Type B pancreatic cell (in vitro differentiated cells): ENCODE results near the gene MMP3. TPM values are rescaled to one million over a fixed set of nuclear protein-coding genes. Genes with fewer than 3 reads are reported as not detected.

Source experiments
- DNase-seq: peaks from one replicate; pipeline ENCODE4 v3.0.0; 2021; ENCODE audit warnings: mixed read lengths; ENCODE audit not compliant: unreplicated experiment; ENCODE audit errors: extremely low spot score
- H3K27ac Mint-ChIP-seq: 2 replicates; pipeline ENCODE4 v1.8.0; 2021; ENCODE audit warnings: mild to moderate bottlenecking, mixed read lengths
- H3K27me3 Mint-ChIP-seq: 2 replicates; pipeline ENCODE4 v1.8.0; 2021; ENCODE audit warnings: mixed read lengths
- H3K36me3 Mint-ChIP-seq: 2 replicates; pipeline ENCODE4 v1.8.0; 2021; ENCODE audit warnings: mixed read lengths
- H3K4me1 Mint-ChIP-seq: one replicate; pipeline ENCODE4 v1.8.0; 2021; ENCODE audit warnings: mixed read lengths; ENCODE audit not compliant: unreplicated experiment
- H3K4me3 Mint-ChIP-seq: 2 replicates; pipeline ENCODE4 v1.8.0; 2021; ENCODE audit warnings: mild to moderate bottlenecking, mixed read lengths
- H3K9me3 Mint-ChIP-seq: 2 replicates; pipeline ENCODE4 v1.8.0; 2021; ENCODE audit warnings: mixed read lengths
- total RNA-seq: library from RNA; stranded (reverse); gene quantifications from 2 replicates; pipeline ENCODE4 v1.2.1, GENCODE V29; 2021; ENCODE audit warnings: low replicate concordance
- TF ChIP-seq, protein P1 (sequence below): fragments of 200-600 bp; sonication (generic); conservative IDR thresholded peaks from 2 replicates; pipeline ENCODE4 v1.5.0; 2021; ENCODE audit warnings: antibody characterized with exemption, mild to moderate bottlenecking

Gene MMP3
- total RNA-seq, 1 donor from 2014 or later, result not detected

DNA sequence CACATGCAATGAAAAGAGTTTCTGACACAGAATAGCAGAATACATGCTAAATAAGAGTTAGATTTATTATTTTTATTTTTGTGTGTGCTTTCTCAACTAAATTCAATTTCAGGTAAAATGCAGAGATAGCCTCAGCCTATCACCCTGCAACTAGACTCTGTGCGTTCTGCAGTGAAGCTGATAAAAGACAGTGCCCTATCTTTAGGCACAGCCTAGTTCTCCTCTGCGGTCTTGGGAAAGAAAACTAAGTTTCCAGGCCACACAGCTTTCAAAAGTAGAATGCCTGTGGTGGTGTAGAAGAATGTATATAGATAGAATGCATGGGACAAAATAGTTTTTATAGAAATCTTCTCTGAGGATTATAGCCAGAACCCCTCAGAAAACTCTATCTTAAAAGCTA lies 33.4 kb downstream of the MMP3 start:
- no peaks in the 10 kb centered on the region for H3K4me1 Mint-ChIP-seq
- no peak overlapping the region for H3K27ac Mint-ChIP-seq
- no peak overlapping the region for H3K4me3 Mint-ChIP-seq
- H3K36me3 Mint-ChIP-seq, result no peaks in the 10 kb centered on the region
- no peak for DNase-seq
- TF ChIP-seq, protein P1, sequence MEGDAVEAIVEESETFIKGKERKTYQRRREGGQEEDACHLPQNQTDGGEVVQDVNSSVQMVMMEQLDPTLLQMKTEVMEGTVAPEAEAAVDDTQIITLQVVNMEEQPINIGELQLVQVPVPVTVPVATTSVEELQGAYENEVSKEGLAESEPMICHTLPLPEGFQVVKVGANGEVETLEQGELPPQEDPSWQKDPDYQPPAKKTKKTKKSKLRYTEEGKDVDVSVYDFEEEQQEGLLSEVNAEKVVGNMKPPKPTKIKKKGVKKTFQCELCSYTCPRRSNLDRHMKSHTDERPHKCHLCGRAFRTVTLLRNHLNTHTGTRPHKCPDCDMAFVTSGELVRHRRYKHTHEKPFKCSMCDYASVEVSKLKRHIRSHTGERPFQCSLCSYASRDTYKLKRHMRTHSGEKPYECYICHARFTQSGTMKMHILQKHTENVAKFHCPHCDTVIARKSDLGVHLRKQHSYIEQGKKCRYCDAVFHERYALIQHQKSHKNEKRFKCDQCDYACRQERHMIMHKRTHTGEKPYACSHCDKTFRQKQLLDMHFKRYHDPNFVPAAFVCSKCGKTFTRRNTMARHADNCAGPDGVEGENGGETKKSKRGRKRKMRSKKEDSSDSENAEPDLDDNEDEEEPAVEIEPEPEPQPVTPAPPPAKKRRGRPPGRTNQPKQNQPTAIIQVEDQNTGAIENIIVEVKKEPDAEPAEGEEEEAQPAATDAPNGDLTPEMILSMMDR, result no peak
- H3K27me3 Mint-ChIP-seq, result no peaks in the 10 kb centered on the region
- no peaks in the 10 kb centered on the region for H3K9me3 Mint-ChIP-seq

DNA sequence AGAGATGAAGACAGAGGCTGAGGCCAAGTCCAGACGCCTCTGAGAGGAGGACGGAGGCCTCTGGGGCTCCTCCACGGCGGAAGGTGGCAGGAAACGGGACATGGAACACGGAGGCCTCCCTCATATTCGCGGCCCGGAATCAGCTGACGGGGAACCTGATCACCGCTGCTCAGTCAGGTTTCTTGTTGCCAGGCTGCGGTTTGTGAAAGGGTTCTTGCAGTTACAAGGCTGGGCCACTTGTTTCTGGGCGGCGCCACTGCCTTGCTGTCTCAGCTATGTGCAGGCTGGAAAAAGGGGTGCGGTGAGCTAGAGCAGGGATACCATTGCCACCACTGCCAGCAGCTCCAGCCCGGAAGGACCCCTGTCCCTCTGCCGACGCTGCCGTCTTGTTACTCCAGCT lies 35.5 kb downstream of the MMP3 start:
- TF ChIP-seq, protein P1, result peak; percentile 59
- Mint-ChIP-seq H3K4me3 (no peak overlapping the region), H3K27me3 (no peaks in the 10 kb centered on the region), H3K36me3 (no peaks in the 10 kb centered on the region), H3K27ac (no peak overlapping the region), H3K9me3 (no peaks in the 10 kb centered on the region), H3K4me1 (no peaks in the 10 kb centered on the region)
- no peak for DNase-seq

DNA sequence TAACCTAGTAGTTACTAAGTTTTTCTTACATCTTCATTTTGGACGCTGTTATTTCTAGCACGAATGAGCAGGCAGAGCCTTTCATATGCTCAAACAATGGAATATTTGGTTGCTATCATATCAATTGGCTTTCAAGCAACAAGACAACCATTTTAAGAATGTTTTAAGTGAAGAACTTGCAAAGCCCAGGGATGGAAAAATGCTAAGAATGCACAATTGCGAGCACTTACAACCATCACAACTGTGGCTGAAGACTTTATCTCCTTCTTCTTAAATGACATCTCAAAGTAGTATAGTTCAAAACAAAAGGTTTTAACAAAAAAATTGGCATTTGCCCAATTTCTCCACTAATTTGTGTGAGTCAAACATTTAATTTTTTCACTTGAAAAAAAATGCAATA lies 37.1 kb downstream of the MMP3 start:
- Mint-ChIP-seq H3K27me3 (no peaks in the 10 kb centered on the region), H3K36me3 (no peaks in the 10 kb centered on the region)

DNA sequence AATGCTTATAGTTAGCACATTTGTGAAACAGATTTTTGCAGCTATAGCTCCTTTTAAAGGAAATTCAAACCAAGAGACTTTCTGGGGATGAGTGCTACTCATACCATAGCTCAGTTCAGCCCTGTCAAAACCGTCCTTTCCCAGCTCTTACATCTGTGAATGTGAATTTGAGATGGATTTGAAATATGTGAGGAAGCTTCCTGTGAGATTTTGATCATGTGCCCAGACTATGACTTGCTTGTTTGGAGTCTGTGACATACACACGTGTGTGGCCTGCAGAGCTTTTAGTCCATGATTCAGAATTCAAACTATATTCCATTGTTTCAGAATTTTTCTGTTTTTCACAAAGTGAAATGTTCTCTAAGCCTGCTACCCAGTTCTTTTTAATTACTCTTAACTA lies 41.1 kb downstream of the MMP3 start:
- DNase-seq, result no peak
- no peaks in the 10 kb centered on the region for H3K9me3 Mint-ChIP-seq
- H3K4me1 Mint-ChIP-seq, result no peaks in the 10 kb centered on the region
- no peak overlapping the region for H3K4me3 Mint-ChIP-seq
- H3K27ac Mint-ChIP-seq, result no peak overlapping the region
- no peaks in the 10 kb centered on the region for H3K27me3 Mint-ChIP-seq
- TF ChIP-seq, protein P1, result no peak
- H3K36me3 Mint-ChIP-seq, result no peaks in the 10 kb centered on the region

More for the DNA sequence above, 37.1 kb downstream of the MMP3 start:
- no peak overlapping the region for H3K27ac Mint-ChIP-seq
- DNase-seq, result no peak
- no peak overlapping the region for H3K4me3 Mint-ChIP-seq
- TF ChIP-seq, protein P1, result no peak
- no peaks in the 10 kb centered on the region for H3K9me3 Mint-ChIP-seq
- H3K4me1 Mint-ChIP-seq, result no peaks in the 10 kb centered on the region

DNA sequence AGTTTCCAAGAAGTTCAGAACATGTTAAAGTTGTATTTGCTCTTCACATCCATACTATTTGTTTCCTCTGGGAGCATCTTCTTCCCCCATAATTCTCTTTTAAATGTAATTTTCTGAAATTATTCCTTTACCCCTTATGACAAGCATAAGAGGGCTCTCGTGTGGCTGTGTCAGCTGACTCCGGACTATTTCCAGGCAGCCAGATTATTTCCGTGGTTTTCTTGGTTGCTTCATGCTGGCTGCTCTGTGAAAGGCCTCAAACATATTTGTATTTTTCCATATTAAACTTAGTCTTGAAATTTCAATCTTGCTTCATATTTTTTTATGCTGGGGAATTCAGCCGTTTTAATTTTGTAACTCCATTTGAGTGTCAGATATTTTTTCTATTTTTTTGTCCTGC lies 42.6 kb downstream of the MMP3 start:
- H3K4me3 Mint-ChIP-seq, result no peak overlapping the region
- no peaks in the 10 kb centered on the region for H3K9me3 Mint-ChIP-seq
- no peaks in the 10 kb centered on the region for H3K4me1 Mint-ChIP-seq
- H3K27me3 Mint-ChIP-seq, result no peaks in the 10 kb centered on the region
- DNase-seq, result no peak
- no peak overlapping the region for H3K27ac Mint-ChIP-seq
- TF ChIP-seq, protein P1, result no peak
- H3K36me3 Mint-ChIP-seq, result no peaks in the 10 kb centered on the region
